HG02885 (cell line): ENCODE measurements around the gene TBC1D4.

Experiments
- ATAC-seq: cut with Tn5 transposase; IDR thresholded peaks from one replicate; pipeline ENCODE4 v1.9.1; 2021; ENCODE audit warnings: mild to moderate bottlenecking; ENCODE audit not compliant: unreplicated experiment, poor library complexity

TBC1D4 gene

GRCh38 chr13:75489502-75490263, 7.7 kb upstream of the TBC1D4 start:
- peak; percentile 92 for ATAC-seq

GRCh38 chr13:75486146-75487062, 4.4 kb upstream of the TBC1D4 start:
- ATAC-seq = no peak

GRCh38 chr13:75485286-75486062, 3.5 kb upstream of the TBC1D4 start:
- ATAC-seq = no peak

GRCh38 chr13:75482820-75483079, 781 bp upstream of the TBC1D4 start:
- ATAC-seq = no peak

GRCh38 chr13:75481176-75482069, 546 bp downstream of the TBC1D4 start:
- ATAC-seq = peak; percentile 24

GRCh38 chr13:75480671-75481175, 1.2 kb downstream of the TBC1D4 start:
- peak; percentile 6 for ATAC-seq

- ATAC-seq = no peak
These were observed 2.7 kb downstream of the TBC1D4 start for GRCh38 chr13:75479102-75479740.

- no peak for ATAC-seq
These were observed 3.3 kb downstream of the TBC1D4 start for GRCh38 chr13:75478659-75479058.

- ATAC-seq = no peak
These were observed 7.0 kb downstream of the TBC1D4 start for GRCh38 chr13:75474956-75475355.

GRCh38 chr13:75473468-75473867, 8.5 kb downstream of the TBC1D4 start:
- no peak for ATAC-seq

GRCh38 chr13:75470676-75471075, 11.3 kb downstream of the TBC1D4 start:
- no peak for ATAC-seq

GRCh38 chr13:75469047-75469446, 12.9 kb downstream of the TBC1D4 start:
- no peak for ATAC-seq

- ATAC-seq = no peak
These were observed 13.4 kb downstream of the TBC1D4 start for GRCh38 chr13:75468602-75469001.

- ATAC-seq = no peak
These were observed 13.9 kb downstream of the TBC1D4 start for GRCh38 chr13:75468098-75468497.

GRCh38 chr13:75467040-75467728, 14.8 kb downstream of the TBC1D4 start:
- no peak for ATAC-seq

- no peak for ATAC-seq
These were observed 16.7 kb downstream of the TBC1D4 start for GRCh38 chr13:75465236-75465635.

GRCh38 chr13:75461314-75461713, 20.7 kb downstream of the TBC1D4 start:
- ATAC-seq = no peak

- ATAC-seq = no peak
These were observed 21.3 kb downstream of the TBC1D4 start for GRCh38 chr13:75460644-75461043.
